ENCODE data around the gene FRMD4A.

Gene FRMD4A

GRCh38 chr10:13801907-13802288, 528.8 kb downstream of the FRMD4A start:
- no peaks in the 10 kb centered on the region for H3K9me3 Mint-ChIP-seq
- no peaks in the 10 kb centered on the region for H3K36me3 Mint-ChIP-seq (ENCODE audit: insufficient read depth)
- DNase-seq (no peak), ATAC-seq (replicated peaks) (no peak)
- peaks cover 10 to 15% of the 10 kb centered on the region in 2 donors for H3K4me1 Mint-ChIP-seq (ENCODE audit: low read depth in 2 of 2)
- H3K4me3 Mint-ChIP-seq, result no peak overlapping the region
- H3K27ac Mint-ChIP-seq, result peak overlapping the region in 1 of 2 donors; percentile 48
- no peaks in the 10 kb centered on the region for H3K27me3 Mint-ChIP-seq

GRCh38 chr10:13801156-13801906, 529.4 kb downstream of the FRMD4A start:
- Mint-ChIP-seq H3K27ac (peak overlapping the region in 1 of 2 donors; percentile 48), H3K36me3 (ENCODE audit: insufficient read depth) (no peaks in the 10 kb centered on the region), H3K4me3 (no peak overlapping the region), H3K9me3 (no peaks in the 10 kb centered on the region), H3K27me3 (no peaks in the 10 kb centered on the region), H3K4me1 (ENCODE audit: low read depth in 2 of 2) (peaks cover 11 to 15% of the 10 kb centered on the region in 2 donors)
- DNase-seq (no peak), ATAC-seq (replicated peaks) (no peak)

DNA sequence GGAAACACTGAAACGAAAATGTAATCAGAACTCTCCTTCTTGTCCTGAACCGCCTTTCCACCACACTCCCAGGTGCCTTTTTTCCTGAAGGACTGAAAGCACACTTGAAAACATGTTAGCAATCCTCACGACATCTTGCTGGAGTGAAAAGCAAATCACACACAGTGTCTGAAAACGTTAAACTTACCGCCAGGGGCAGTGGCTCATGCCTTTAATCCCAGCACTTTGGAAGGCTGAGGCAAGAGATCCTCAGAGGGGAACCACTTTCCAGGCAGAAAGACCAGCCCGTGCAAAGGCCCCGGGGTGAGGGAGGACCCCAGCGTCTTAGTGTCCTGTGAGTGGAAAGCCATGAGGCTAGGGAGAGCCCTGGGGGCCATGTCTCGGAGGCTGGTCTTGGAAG, 533.6 kb downstream of the FRMD4A start:
- DNase-seq (no peak), ATAC-seq (replicated peaks) (no peak)
- Mint-ChIP-seq H3K4me1 (ENCODE audit: low read depth in 2 of 2) (peaks cover 32 to 33% of the 10 kb centered on the region in 2 donors), H3K27me3 (no peaks in the 10 kb centered on the region), H3K27ac (no peak overlapping the region), H3K9me3 (no peaks in the 10 kb centered on the region), H3K36me3 (ENCODE audit: insufficient read depth) (no peaks in the 10 kb centered on the region), H3K4me3 (no peak overlapping the region)

GRCh38 chr10:13795653-13796555, 534.8 kb downstream of the FRMD4A start:
- H3K4me3 Mint-ChIP-seq, result peak overlapping the region; percentile 6 to 70
- peaks cover 32 to 33% of the 10 kb centered on the region in 2 donors for H3K4me1 Mint-ChIP-seq (ENCODE audit: low read depth in 2 of 2)
- ATAC-seq (replicated peaks) (peak; percentile 67), DNase-seq (peak in 1 of 3 experiments; percentile 11)
- peak overlapping the region; percentile 5 to 89 for H3K27ac Mint-ChIP-seq
- no peaks in the 10 kb centered on the region for H3K27me3 Mint-ChIP-seq
- no peaks in the 10 kb centered on the region for H3K36me3 Mint-ChIP-seq (ENCODE audit: insufficient read depth)
- no peaks in the 10 kb centered on the region for H3K9me3 Mint-ChIP-seq

- no peaks in the 10 kb centered on the region for H3K9me3 Mint-ChIP-seq
- H3K4me3 Mint-ChIP-seq, result peak overlapping the region; percentile 6 to 70
- H3K27ac Mint-ChIP-seq, result peak overlapping the region; percentile 5 to 89
- no peak for DNase-seq
- no peak for ATAC-seq (replicated peaks)
- no peaks in the 10 kb centered on the region for H3K27me3 Mint-ChIP-seq
- peaks cover 30 to 33% of the 10 kb centered on the region in 2 donors for H3K4me1 Mint-ChIP-seq (ENCODE audit: low read depth in 2 of 2)
- H3K36me3 Mint-ChIP-seq (ENCODE audit: insufficient read depth), result no peaks in the 10 kb centered on the region
Observed at GRCh38 chr10:13794992-13795612, 535.6 kb downstream of the FRMD4A start.

- H3K27me3 Mint-ChIP-seq, result no peaks in the 10 kb centered on the region
- no peak overlapping the region for H3K27ac Mint-ChIP-seq
- H3K9me3 Mint-ChIP-seq, result no peaks in the 10 kb centered on the region
- peaks cover 12% of the 10 kb centered on the region for H3K36me3 Mint-ChIP-seq (ENCODE audit: insufficient read depth)
- H3K4me3 Mint-ChIP-seq, result no peak overlapping the region
- H3K4me1 Mint-ChIP-seq (ENCODE audit: low read depth in 2 of 2), result peaks cover 35 to 38% of the 10 kb centered on the region in 2 donors
- ATAC-seq (replicated peaks), result no peak
- DNase-seq, result no peak
Observed at GRCh38 chr10:13792006-13792405, 538.7 kb downstream of the FRMD4A start.

- peaks cover 40% of the 10 kb centered on the region in 2 donors for H3K4me1 Mint-ChIP-seq (ENCODE audit: low read depth in 2 of 2)
- ATAC-seq (replicated peaks) (no peak), DNase-seq (no peak)
- no peaks in the 10 kb centered on the region for H3K9me3 Mint-ChIP-seq
- H3K27ac Mint-ChIP-seq, result no peak overlapping the region
- no peaks in the 10 kb centered on the region for H3K27me3 Mint-ChIP-seq
- no peak overlapping the region for H3K4me3 Mint-ChIP-seq
- peaks cover 14% of the 10 kb centered on the region for H3K36me3 Mint-ChIP-seq (ENCODE audit: insufficient read depth)
Observed at GRCh38 chr10:13791483-13791882, 539.2 kb downstream of the FRMD4A start.

- Mint-ChIP-seq H3K4me3 (no peak overlapping the region), H3K27me3 (no peaks in the 10 kb centered on the region), H3K4me1 (ENCODE audit: low read depth in 2 of 2) (peaks cover 30% of the 10 kb centered on the region in 2 donors), H3K9me3 (no peaks in the 10 kb centered on the region), H3K27ac (no peak overlapping the region), H3K36me3 (ENCODE audit: insufficient read depth) (peaks cover 17% of the 10 kb centered on the region)
- DNase-seq (no peak), ATAC-seq (replicated peaks) (no peak)
Observed at GRCh38 chr10:13790196-13790595, 540.5 kb downstream of the FRMD4A start.

- DNase-seq (no peak), ATAC-seq (replicated peaks) (no peak)
- no peak overlapping the region for H3K27ac Mint-ChIP-seq
Observed at GRCh38 chr10:13789448-13789829, 541.3 kb downstream of the FRMD4A start.

GRCh38 chr10:13788711-13789447, 541.8 kb downstream of the FRMD4A start:
- H3K4me3 Mint-ChIP-seq, result peak overlapping the region; percentile 50 to 62
- no peak overlapping the region for H3K27ac Mint-ChIP-seq
- no peak for DNase-seq

More at GRCh38 chr10:13789448-13789829, 541.3 kb downstream of the FRMD4A start:
- H3K4me1 Mint-ChIP-seq (ENCODE audit: low read depth in 2 of 2), result peaks cover 26 to 27% of the 10 kb centered on the region in 2 donors
- H3K27me3 Mint-ChIP-seq, result no peaks in the 10 kb centered on the region
- peak overlapping the region in 1 of 2 donors; percentile 62 for H3K4me3 Mint-ChIP-seq
- no peaks in the 10 kb centered on the region for H3K9me3 Mint-ChIP-seq
- H3K36me3 Mint-ChIP-seq (ENCODE audit: insufficient read depth), result peaks cover 17% of the 10 kb centered on the region

GRCh38 chr10:13788320-13788600, 542.5 kb downstream of the FRMD4A start:
- no peaks in the 10 kb centered on the region for H3K27me3 Mint-ChIP-seq
- no peak overlapping the region for H3K27ac Mint-ChIP-seq
- DNase-seq (no peak), ATAC-seq (replicated peaks) (no peak)
- H3K4me1 Mint-ChIP-seq (ENCODE audit: low read depth in 2 of 2), result peaks cover 23 to 29% of the 10 kb centered on the region in 2 donors
- no peaks in the 10 kb centered on the region for H3K9me3 Mint-ChIP-seq
- H3K4me3 Mint-ChIP-seq, result peak overlapping the region; percentile 50 to 76
- H3K36me3 Mint-ChIP-seq (ENCODE audit: insufficient read depth), result peaks cover 17% of the 10 kb centered on the region

More at GRCh38 chr10:13788711-13789447, 541.8 kb downstream of the FRMD4A start:
- Mint-ChIP-seq H3K27me3 (no peaks in the 10 kb centered on the region), H3K36me3 (ENCODE audit: insufficient read depth) (peaks cover 17% of the 10 kb centered on the region), H3K4me1 (ENCODE audit: low read depth in 2 of 2) (peaks cover 27 to 30% of the 10 kb centered on the region in 2 donors), H3K9me3 (no peaks in the 10 kb centered on the region)
- ATAC-seq (replicated peaks), result peak; percentile 20

GRCh38 chr10:13787015-13787421, 543.7 kb downstream of the FRMD4A start:
- Mint-ChIP-seq H3K27me3 (no peaks in the 10 kb centered on the region), H3K4me1 (ENCODE audit: low read depth in 2 of 2) (peaks cover 20 to 29% of the 10 kb centered on the region in 2 donors), H3K27ac (no peak overlapping the region), H3K4me3 (peak overlapping the region; percentile 76 to 79), H3K36me3 (ENCODE audit: insufficient read depth) (peaks cover 17% of the 10 kb centered on the region), H3K9me3 (no peaks in the 10 kb centered on the region)
- DNase-seq (peak; percentile 66 to 74 (median 72)), ATAC-seq (replicated peaks) (peak; percentile 90)

DNA sequence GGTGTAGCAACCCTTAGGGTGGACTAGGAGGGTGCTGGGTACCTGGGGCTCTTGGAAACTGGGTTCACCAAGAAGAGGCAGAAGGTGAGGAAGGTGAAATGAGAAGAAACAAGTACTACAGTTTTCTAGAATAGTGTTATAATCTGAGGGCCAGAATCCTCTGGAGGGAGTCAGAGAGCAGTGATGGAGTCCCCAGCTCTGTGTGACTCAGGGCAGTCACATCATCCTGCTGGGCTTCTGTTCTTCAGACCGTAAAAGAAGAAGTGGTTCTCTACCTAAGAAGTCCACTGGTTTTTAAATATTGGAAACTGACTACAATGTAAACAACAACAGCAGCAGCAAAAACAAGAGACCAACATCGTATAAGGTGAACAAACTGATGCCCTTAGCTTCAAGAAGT, 546.7 kb downstream of the FRMD4A start:
- Mint-ChIP-seq H3K27ac (peak overlapping the region; percentile 61 to 89), H3K4me3 (no peak overlapping the region)
- peak in 1 of 3 experiments; percentile 42 for DNase-seq

More for the DNA sequence above, 546.7 kb downstream of the FRMD4A start:
- Mint-ChIP-seq H3K36me3 (ENCODE audit: insufficient read depth) (peaks cover 16% of the 10 kb centered on the region), H3K4me1 (ENCODE audit: low read depth in 2 of 2) (peaks cover 18 to 28% of the 10 kb centered on the region in 2 donors), H3K27me3 (no peaks in the 10 kb centered on the region), H3K9me3 (no peaks in the 10 kb centered on the region)
- no peak for ATAC-seq (replicated peaks)
